Keratinocyte (primary cell): ENCODE data around the gene FBXO38. TPM values are rescaled to one million over a fixed set of nuclear protein-coding genes. Genes with fewer than 3 reads are reported as not detected.

ENCODE experiments used
- DNase-seq: peaks from one replicate; pipeline ENCODE4 v3.0.0-alpha.2; 2011; ENCODE audit warnings: low read depth, missing footprints, low spot score
- FAIRE-seq: peaks from 2 replicates; lab custom pipeline; 2011; peaks lifted over from hg19 to GRCh38; lab: Jason Lieb, UNC
- H2AFZ ChIP-seq: 2 replicates; pipeline ENCODE4 v1.6.0; 2012; ENCODE audit warnings: low read length, control low read depth, inconsistent platforms; ENCODE audit not compliant: control insufficient read depth
- H3K27ac ChIP-seq: 2 replicates; pipeline ENCODE4 v1.5.1; 2011; ENCODE audit warnings: low read length; ENCODE audit not compliant: control insufficient read depth, insufficient read depth
- H3K27me3 ChIP-seq: 3 replicates; pipeline ENCODE4 v1.6.0; 2011; ENCODE audit warnings: low read length; ENCODE audit not compliant: control insufficient read depth, insufficient read depth; ENCODE audit errors: extremely low read depth
- H3K36me3 ChIP-seq, 2 experiments: 2 replicates in 1 of 2; 3 replicates in 1 of 2; pipeline ENCODE4 v1.5.1; 2011; ENCODE audit warnings: low read length in 2 of 2, mild to moderate bottlenecking in 1 of 2; ENCODE audit not compliant: control insufficient read depth in 2 of 2, insufficient read depth in 2 of 2; ENCODE audit errors: extremely low read depth in 1 of 2
- H3K4me1 ChIP-seq: 3 replicates; pipeline ENCODE4 v1.5.1; 2011; ENCODE audit warnings: low read length; ENCODE audit not compliant: control insufficient read depth, insufficient read depth; ENCODE audit errors: extremely low read depth
- H3K4me2 ChIP-seq: 3 replicates; pipeline ENCODE4 v1.6.0; 2011; ENCODE audit warnings: low read depth, low read length; ENCODE audit not compliant: control insufficient read depth, insufficient read depth; ENCODE audit errors: extremely low read depth
- H3K4me3 ChIP-seq, 3 experiments: fragments of 200-600 bp in 1 of 3; sonication (generic) in 1 of 3; 2 replicates in 2 of 3; 3 replicates in 1 of 3; pipeline ENCODE4 v1.5.1; 2011 to 2016; ENCODE audit warnings: low read length in 3 of 3, mild to moderate bottlenecking in 3 of 3, control low read depth in 2 of 3, inconsistent platforms in 1 of 3, low read depth in 1 of 3, mixed read lengths in 1 of 3, mixed run types in 1 of 3, moderate library complexity in 1 of 3; ENCODE audit not compliant: control insufficient read depth in 2 of 3, insufficient read depth in 2 of 3; ENCODE audit errors: extremely low read depth in 1 of 3
- H3K79me2 ChIP-seq: 2 replicates; pipeline ENCODE4 v1.6.0; 2012; ENCODE audit warnings: low read length; ENCODE audit not compliant: control insufficient read depth, insufficient read depth
- H3K9ac ChIP-seq: 3 replicates; pipeline ENCODE4 v1.6.0; 2011; ENCODE audit warnings: low read length; ENCODE audit not compliant: control insufficient read depth, insufficient read depth; ENCODE audit errors: extremely low read depth
- H3K9me1 ChIP-seq: 3 replicates; pipeline ENCODE4 v1.6.0; 2011; ENCODE audit warnings: low read length; ENCODE audit not compliant: control insufficient read depth, insufficient read depth; ENCODE audit errors: extremely low read depth
- H3K9me3 ChIP-seq: 2 replicates; pipeline ENCODE4 v1.5.1; 2012; ENCODE audit warnings: low read depth, low read length; ENCODE audit not compliant: control insufficient read depth
- H4K20me1 ChIP-seq: 3 replicates; pipeline ENCODE4 v1.6.0; 2011; ENCODE audit warnings: low read length; ENCODE audit not compliant: control insufficient read depth, insufficient read depth; ENCODE audit errors: extremely low read depth
- CTCF ChIP-seq, 3 experiments: IDR thresholded peaks in 1 of 3; conservative IDR thresholded peaks in 1 of 3; optimal IDR thresholded peaks in 1 of 3; 2 replicates in 2 of 3; 3 replicates in 1 of 3; pipeline versions ENCODE3 to v1.5.1; 2011; ENCODE audit warnings: low read length in 3 of 3, mild to moderate bottlenecking in 3 of 3, moderate library complexity in 2 of 3, control low read depth in 1 of 3, inconsistent platforms in 1 of 3; ENCODE audit not compliant: insufficient read depth in 2 of 3; ENCODE audit errors: extremely low read depth in 1 of 3
- EZH2 ChIP-seq: IDR thresholded peaks from one replicate; pipeline ENCODE4 v1.6.1; 2012; ENCODE audit warnings: inconsistent platforms, mild to moderate bottlenecking, low read length, moderate library complexity
- dilution Hi-C: fragments of 300-500 bp; cut with MboI; formaldehyde crosslinking; loops from one replicate; pipeline ENCODE4 v1.7.0; 2020; ENCODE audit warnings: low sequenced_read_pairs; ENCODE audit not compliant: extremely low pct_ligation_motif_present
- polyA plus RNA-seq, 5 experiments: library from polyadenylated mRNA; depleted of rRNA in 3 of 5; stranded (reverse) in 3 of 5; stranded (forward) in 1 of 5; unstranded in 1 of 5; fragments of >200 nt; gene quantifications; 1 replicate in 1 of 5; 2 replicates in 3 of 5; 3 replicates in 1 of 5; pipeline versions ENCODE4 v1.2.1 to v1.2.3, GENCODE V29; 2011 to 2012; ENCODE audit warnings: missing spikeins in 2 of 5, low read depth in 1 of 5, low replicate concordance in 1 of 5

The FBXO38 gene
- polyA plus RNA-seq, 1 donor (not counting 4 experiments of a cell fraction or from before 2014, with no cell fraction given), result 30.4 TPM

- dilution Hi-C loops, result no loop called here
- H3K27ac ChIP-seq, result no peak overlapping the region
- H3K27me3 ChIP-seq, result no peaks in the 10 kb centered on the region
- H3K9ac ChIP-seq, result no peak overlapping the region
- no peak for TF ChIP-seq EZH2
- TF ChIP-seq CTCF (optimal IDR thresholded peaks at IDR 0.05 in 1 of 3, IDR thresholded peaks at IDR 0.05 in 1 of 3, conservative IDR thresholded peaks at IDR 0.05 in 1 of 3; ENCODE audit: extremely low read depth in 1 of 3, insufficient read depth in 2 of 3, low read length in 3 of 3), result no peak
- no peak overlapping the region for H2AFZ ChIP-seq
- H3K4me1 ChIP-seq, result no peaks in the 10 kb centered on the region
- H3K4me2 ChIP-seq, result no peak overlapping the region
- no peak for DNase-seq
- no peaks in the 10 kb centered on the region for H3K9me1 ChIP-seq
- no peaks in the 10 kb centered on the region for H3K9me3 ChIP-seq
- no peak for FAIRE-seq
- H3K4me3 ChIP-seq, result no peak overlapping the region
- H3K36me3 ChIP-seq, result peaks cover 8% of the 10 kb centered on the region in 2 experiments
- H3K79me2 ChIP-seq, result no peaks in the 10 kb centered on the region
- H4K20me1 ChIP-seq, result no peaks in the 10 kb centered on the region
Measured at GRCh38 chr5:148406406-148406805, 22.6 kb downstream of the FBXO38 start.

DNA sequence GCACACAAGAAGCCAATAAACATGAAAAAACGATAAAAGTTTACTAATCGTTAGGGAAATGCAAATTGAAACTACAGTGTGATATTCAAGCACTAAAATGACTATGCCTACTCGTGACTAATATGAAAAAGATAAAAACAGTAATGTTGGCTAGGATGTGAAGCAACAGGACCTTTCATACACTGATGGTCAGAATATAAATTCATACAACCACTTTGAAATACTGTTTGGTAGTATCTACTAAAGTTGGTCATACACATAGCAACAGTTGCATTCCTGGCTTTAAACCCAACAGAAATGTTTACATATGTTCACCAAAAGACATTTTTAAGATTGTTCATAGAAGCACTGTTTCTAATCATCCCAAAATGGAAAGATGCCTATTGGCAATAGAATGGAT lies 24.3 kb downstream of the FBXO38 start:
- H4K20me1 ChIP-seq, result no peaks in the 10 kb centered on the region
- no peak overlapping the region for H3K9ac ChIP-seq
- FAIRE-seq, result no peak
- H3K36me3 ChIP-seq, result peaks cover 8 to 14% of the 10 kb centered on the region in 2 experiments
- H3K9me1 ChIP-seq, result no peaks in the 10 kb centered on the region
- no peak overlapping the region for H3K4me2 ChIP-seq
- no peak for DNase-seq
- H3K79me2 ChIP-seq, result no peaks in the 10 kb centered on the region
- TF ChIP-seq EZH2 (no peak), CTCF (optimal IDR thresholded peaks at IDR 0.05 in 1 of 3, IDR thresholded peaks at IDR 0.05 in 1 of 3, conservative IDR thresholded peaks at IDR 0.05 in 1 of 3; ENCODE audit: extremely low read depth in 1 of 3, insufficient read depth in 2 of 3, low read length in 3 of 3) (no peak)
- H3K27me3 ChIP-seq, result no peaks in the 10 kb centered on the region
- H2AFZ ChIP-seq, result no peak overlapping the region
- dilution Hi-C loops, result no loop called here
- H3K27ac ChIP-seq, result no peak overlapping the region
- no peak overlapping the region for H3K4me3 ChIP-seq
- no peaks in the 10 kb centered on the region for H3K4me1 ChIP-seq
- H3K9me3 ChIP-seq, result no peaks in the 10 kb centered on the region
